Bone marrow (tissue), 2 donors: ENCODE data around the gene KCNQ1.

Source experiments
- DNase-seq, 2 donors: peaks; one replicate each; lab custom pipeline; 2025; lab: John Stamatoyannopoulos, UW

Gene KCNQ1

DNA sequence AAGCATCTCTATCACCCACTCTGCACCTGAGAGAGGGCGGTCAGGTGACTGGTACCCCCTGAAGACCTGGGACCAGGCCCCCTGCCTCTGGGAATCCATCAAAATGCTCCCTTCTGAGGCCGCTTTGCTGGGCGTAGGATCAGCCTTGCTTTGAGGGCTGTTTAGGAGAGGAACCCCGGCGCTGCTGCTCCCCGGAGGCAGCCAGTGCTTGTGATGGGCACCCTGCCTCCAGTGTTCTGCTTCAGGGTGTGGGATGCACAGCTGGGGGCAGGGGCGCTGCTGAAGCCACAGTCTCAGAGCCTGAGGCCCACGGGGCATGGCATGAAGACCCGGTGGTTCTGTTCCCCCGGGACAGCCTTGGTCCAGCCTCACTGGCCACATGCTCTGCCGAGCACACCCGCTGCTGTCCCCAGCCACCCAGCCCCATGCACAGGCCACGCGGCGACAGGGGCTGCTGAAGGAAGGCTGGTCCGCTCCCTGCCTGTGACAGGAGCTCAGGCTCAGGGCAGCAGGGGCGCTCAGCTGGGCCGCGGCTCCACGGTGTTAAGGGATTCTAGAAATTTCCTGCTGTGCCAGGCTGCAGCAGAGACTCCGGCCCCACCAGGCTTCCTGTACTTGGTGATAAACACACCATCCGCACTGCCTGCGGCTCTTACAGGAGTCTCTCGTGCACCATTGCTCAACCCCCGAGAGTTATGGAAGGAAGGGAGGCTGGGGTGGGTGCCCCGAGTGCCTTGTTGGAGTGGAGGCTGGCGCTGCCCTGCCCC lies 91.0 kb downstream of the KCNQ1 start:
- DNase-seq, result no peak

DNA sequence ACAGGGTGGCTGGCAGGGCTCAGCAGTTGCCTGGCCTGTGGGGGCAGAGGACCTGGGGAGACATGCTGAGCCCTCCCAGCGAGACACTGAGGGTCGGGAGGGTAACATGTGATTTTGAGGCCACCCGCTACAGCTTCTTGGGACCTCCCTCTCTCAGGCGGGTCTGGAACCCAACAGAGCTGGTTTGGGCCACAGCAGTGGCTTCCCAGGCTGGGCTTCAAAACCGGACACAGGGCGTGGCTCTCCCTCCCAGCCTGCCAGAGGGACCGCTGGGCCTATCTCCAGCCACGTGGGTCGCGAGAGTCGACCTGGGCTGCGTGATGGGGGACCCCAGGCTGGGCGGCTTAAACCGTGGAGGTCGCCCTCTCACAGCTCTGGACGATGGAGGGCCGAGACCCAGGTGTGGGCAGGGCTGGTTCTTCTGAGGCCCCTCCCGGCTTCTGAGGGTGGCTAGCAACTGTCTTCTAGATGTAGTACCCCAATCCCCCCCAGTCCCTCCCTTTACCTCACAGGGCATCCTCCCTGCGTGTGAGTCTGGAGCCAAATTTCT lies 91.7 kb downstream of the KCNQ1 start:
- DNase-seq, result no peak

GRCh38 chr11:2537010-2537705 lies 92.3 kb downstream of the KCNQ1 start:
- DNase-seq, result no peak

DNA sequence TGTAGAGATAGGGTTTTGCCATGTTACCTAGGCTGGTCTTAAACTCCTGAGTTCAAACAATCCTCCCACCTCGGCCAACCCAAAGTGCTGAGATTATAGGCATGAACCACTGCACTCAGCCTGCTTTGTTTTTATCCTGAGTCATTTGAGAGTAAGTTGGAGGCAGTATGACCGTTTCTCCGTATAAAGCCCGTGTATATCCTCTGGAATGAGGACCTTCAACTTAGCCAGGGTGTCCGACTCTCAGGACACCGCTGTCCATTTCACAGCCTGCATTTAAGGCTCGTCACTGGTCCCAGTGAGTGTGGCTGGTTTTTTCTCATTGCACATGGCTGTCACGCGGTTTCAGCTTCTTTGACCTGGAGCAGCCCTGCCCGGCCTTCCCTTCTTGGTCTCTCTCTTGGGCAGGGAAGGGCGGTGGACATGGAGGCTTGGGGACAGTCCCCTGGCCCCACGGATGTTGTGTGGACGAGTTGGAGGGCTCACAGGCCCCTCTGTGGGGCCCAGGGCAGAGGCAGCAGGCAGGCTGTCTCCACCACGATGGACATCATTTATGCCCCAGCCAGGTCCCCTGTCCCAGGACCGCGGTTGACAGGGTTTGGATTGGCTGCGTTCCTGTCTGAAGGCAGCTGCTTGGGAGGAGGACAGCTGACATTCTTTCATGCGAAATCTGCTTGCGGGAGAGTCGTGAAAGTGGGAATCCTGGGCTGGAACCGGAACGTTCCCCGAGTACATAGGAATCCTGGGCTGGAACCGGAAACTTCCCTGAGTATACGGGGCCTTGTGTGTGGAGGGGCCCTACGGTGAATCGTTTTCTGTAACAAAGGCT lies 93.3 kb downstream of the KCNQ1 start:
- no peak for DNase-seq

GRCh38 chr11:2538951-2539350 lies 94.1 kb downstream of the KCNQ1 start:
- no peak for DNase-seq

- no peak for DNase-seq
Measured at GRCh38 chr11:2539371-2540222, 94.8 kb downstream of the KCNQ1 start.

DNA sequence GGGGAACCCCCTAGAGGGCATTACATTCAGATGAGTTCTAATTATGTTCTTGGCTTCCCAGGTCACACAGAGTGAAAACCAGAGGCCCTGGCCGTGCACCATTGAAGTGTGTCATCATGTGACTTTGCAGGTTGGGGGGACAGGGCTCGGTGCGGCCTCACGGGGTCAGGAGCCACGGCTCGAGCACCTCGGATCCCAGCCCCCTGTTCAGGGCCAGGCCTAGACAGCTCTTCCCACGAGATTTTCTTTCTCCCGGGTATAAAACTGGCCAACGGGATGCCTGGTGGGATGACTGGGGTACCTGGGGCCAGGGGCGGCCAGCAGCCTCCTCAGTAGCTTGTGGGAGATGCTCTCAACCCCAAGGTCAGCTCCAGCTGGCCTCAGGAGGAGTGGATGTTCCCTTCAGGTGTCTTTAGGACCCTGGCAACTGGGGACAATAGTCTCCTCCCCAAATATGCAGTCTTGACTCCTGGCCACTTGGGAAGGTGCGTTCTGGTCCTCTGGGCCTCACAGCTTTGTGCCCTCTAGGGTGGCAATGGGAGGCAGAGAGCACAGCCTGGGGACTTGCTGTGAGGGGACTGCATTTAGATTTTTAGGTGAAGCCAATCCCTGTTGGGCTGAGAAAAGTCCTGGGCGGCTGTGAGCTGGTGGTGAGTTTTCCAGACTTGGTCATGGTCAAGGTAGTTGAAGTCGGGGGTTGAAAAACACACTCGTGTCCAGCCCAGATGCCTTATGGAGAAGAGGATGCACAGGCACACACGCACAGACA lies 95.6 kb downstream of the KCNQ1 start:
- DNase-seq, result no peak

DNA sequence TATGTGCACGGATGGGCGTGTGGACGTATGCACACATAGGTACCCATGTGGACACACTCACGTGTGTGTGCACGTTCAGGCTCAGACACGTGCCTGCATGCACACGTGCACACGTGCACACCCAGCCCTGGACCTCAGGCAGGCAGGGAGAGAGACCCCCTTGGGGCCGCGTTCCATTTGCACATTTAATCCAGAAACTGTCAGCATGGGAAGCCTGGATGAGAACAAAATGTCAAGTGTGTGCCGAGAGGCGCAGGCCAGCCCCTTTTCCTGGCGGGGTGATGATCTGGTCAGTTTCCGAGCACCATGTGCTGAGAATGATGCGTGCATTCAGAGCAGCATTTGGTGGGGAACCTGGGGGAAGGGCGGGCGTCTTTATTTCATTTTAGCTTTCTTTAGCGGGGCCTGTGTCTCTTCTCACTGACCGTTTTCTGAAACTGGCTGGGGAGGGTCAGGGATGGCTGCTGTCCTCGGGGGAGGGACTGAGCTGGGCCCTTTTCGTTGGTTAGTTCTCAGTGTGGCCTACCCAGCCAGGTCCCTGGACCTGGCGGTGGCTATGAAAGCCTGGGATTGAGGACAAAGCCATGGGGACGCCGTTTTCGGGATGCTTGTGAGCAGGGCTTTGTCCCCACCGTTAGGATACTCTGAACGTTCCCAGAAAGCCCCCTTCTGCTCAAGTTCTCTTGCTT lies 96.3 kb downstream of the KCNQ1 start:
- DNase-seq, result no peak

GRCh38 chr11:2541881-2542361 lies 97.1 kb downstream of the KCNQ1 start:
- DNase-seq, result no peak

GRCh38 chr11:2542406-2542805 lies 97.6 kb downstream of the KCNQ1 start:
- no peak for DNase-seq

- DNase-seq, result no peak
Measured at GRCh38 chr11:2547806-2548205, 103.0 kb downstream of the KCNQ1 start.

- DNase-seq, result no peak
Measured at GRCh38 chr11:2548596-2548995, 103.8 kb downstream of the KCNQ1 start.

DNA sequence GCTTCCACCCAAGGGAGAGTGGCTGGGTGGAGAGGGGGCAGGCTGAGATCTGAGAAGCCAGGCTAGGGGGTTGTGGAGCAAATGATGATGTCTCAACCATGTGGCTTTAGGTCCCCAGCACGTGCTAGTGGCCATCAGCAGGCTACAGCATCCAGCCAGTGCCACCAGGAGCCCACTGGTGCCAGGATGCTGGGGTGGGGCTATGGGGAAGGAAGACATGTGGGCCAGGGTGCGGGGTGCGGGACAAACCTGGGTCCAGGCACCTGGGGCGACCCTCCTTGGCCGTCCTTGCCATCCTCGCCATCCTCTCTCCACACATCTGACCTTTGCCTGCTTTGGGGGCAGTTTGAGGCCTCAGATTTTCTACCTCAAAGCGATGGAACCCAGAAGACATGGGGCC lies 104.3 kb downstream of the KCNQ1 start:
- no peak for DNase-seq

GRCh38 chr11:2549491-2549875 lies 104.7 kb downstream of the KCNQ1 start:
- DNase-seq, result no peak

- no peak for DNase-seq
Measured at GRCh38 chr11:2549876-2550605, 105.2 kb downstream of the KCNQ1 start.

- DNase-seq, result no peak
Measured at GRCh38 chr11:2550606-2550970, 105.8 kb downstream of the KCNQ1 start.

- DNase-seq, result no peak
Measured at GRCh38 chr11:2551131-2551530, 106.3 kb downstream of the KCNQ1 start.

DNA sequence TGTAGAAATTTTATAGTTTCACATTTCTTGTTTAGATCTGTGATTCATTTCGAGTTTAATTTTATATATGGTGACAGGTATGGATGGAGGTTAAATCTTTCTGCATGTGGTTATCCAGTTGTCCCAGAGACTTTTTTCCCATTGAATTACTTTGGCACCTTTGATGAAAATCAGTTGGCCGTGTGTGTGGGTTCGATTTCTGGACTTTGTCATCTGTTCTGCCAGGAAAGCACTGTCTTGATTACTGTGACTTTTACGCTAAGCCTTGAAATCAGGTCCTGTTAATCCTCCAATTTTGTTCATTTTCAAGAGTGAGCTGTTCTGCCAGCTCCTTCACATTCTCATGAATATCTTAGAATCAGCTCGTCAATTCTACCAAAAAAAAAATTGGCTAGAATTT lies 107.4 kb downstream of the KCNQ1 start:
- DNase-seq, result no peak

DNA sequence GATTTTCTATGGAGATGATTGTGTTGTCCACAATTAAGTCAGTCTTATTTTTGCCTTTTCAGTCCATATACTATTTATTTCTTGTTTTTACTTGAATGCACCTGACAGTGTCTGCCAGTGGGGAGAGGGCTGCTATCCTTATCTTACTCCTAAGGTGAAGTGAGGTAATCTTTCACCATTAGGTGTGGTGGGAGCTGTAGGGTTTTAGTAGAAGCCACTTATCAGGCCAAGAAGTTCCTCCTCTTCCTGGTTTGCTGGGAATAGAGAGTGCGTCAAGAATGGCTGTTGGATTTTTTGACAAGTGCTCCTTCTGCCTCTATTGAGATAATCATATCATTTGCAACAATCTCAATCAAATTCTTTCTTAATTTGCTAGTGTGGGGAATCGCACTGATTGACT lies 108.4 kb downstream of the KCNQ1 start:
- no peak for DNase-seq
